Osteoblast (primary cell): Measurements from ENCODE around the gene PDE8B. TPM values are rescaled to one million over a fixed set of nuclear protein-coding genes. Genes with fewer than 3 reads are reported as not detected.

Experiments used
- DNase-seq: peaks from one replicate; pipeline ENCODE4 v3.0.0; 2011; ENCODE audit warnings: low spot score, mixed read lengths; ENCODE audit not compliant: insufficient read length; ENCODE audit errors: missing footprints
- H2AFZ ChIP-seq: 2 replicates; pipeline ENCODE4 v1.6.0; 2011; ENCODE audit warnings: mild to moderate bottlenecking, low read length
- H3K27ac ChIP-seq: 2 replicates; pipeline ENCODE4 v1.5.1; 2011; ENCODE audit warnings: mild to moderate bottlenecking, low read depth, low read length, moderate library complexity
- H3K27me3 ChIP-seq: 2 replicates; pipeline ENCODE4 v1.6.0; 2012; ENCODE audit warnings: mild to moderate bottlenecking, control low read depth, inconsistent platforms, low read length, moderate library complexity; ENCODE audit not compliant: insufficient read depth
- H3K36me3 ChIP-seq: 2 replicates; pipeline ENCODE4 v1.5.1; 2011; ENCODE audit warnings: mild to moderate bottlenecking, low read length, control low read depth, moderate library complexity; ENCODE audit not compliant: insufficient read depth
- H3K4me1 ChIP-seq: 2 replicates; pipeline ENCODE4 v1.5.1; 2011; ENCODE audit warnings: mild to moderate bottlenecking, low read length, control low read depth, moderate library complexity; ENCODE audit not compliant: insufficient read depth
- H3K4me2 ChIP-seq: 2 replicates; pipeline ENCODE4 v1.6.0; 2011; ENCODE audit warnings: mild to moderate bottlenecking, low read length; ENCODE audit not compliant: insufficient read depth
- H3K4me3 ChIP-seq: fragments of 200-600 bp; sonication (generic); 3 replicates; pipeline ENCODE4 v1.5.1; 2012; ENCODE audit warnings: mild to moderate bottlenecking, low read length, inconsistent platforms; ENCODE audit not compliant: insufficient read depth
- H3K79me2 ChIP-seq: 2 replicates; pipeline ENCODE4 v1.6.0; 2012; ENCODE audit warnings: mild to moderate bottlenecking, low read length, control low read depth, inconsistent platforms; ENCODE audit not compliant: insufficient read depth
- H3K9me3 ChIP-seq: 2 replicates; pipeline ENCODE4 v1.5.1; 2011; ENCODE audit warnings: low read depth, low read length, control low read depth
- H4K20me1 ChIP-seq: 2 replicates; pipeline ENCODE4 v1.6.0; 2012; ENCODE audit warnings: mild to moderate bottlenecking, low read length, control low read depth; ENCODE audit not compliant: insufficient read depth
- CTCF ChIP-seq: IDR thresholded peaks from 2 replicates; pipeline ENCODE4 v1.5.1; 2011; ENCODE audit warnings: mild to moderate bottlenecking, low read depth, low read length, moderate library complexity; ENCODE audit errors: extremely low read depth
- total RNA-seq: library from RNA; depleted of rRNA; stranded (reverse); fragments of >200 nt; gene quantifications from 2 replicates; pipeline ENCODE4 v1.2.3, GENCODE V29; 2012

Gene PDE8B
- total RNA-seq, 1 donor = under 0.01 TPM

DNA sequence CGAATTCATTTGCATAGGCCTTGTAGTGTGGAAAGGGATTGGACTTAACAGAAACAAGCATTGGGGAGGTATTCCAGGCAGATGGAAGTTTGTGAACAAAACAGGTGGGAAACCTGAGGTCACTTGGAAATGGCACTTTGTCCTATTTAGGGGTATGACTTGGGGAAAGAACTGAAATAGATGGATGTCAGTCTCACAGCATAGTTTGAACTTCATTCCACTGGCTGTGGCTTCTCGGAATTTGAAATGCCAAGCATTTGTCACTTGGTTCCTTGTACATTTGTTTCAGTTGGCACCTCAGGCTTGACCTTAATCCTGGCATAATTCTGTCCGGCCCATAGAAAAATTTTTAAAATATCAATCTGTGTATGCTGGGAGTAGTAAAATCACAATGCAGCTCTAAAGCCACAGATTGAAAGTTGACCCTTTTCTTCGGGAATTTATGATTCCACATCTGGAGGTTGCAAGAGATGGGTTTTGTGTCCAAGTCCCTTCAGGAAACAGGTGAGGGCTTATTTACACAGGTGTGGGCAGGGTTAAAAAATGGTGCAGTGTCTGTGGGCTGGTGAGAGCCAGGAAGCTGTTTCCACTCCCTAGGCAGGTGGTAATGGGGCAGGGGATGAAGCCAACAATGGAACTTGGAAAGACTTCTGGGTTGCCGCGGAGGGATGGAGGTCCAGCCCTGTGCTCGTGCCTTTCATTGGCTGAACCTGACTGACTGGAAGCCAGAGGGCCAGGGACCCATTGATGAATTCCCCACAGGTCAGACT, 39.2 kb upstream of the PDE8B start:
- TF ChIP-seq CTCF = no peak
- Histone ChIP-seq H4K20me1 (no peaks in the 10 kb centered on the region), H3K27ac (no peak overlapping the region), H2AFZ (no peak overlapping the region), H3K27me3 (peaks cover 22% of the 10 kb centered on the region), H3K9me3 (no peaks in the 10 kb centered on the region), H3K4me3 (no peak overlapping the region), H3K4me2 (no peak overlapping the region), H3K4me1 (peaks cover 21% of the 10 kb centered on the region), H3K79me2 (no peaks in the 10 kb centered on the region), H3K36me3 (no peaks in the 10 kb centered on the region)
- peak; percentile 4 for DNase-seq

GRCh38 chr5:77172713-77173328, 37.7 kb upstream of the PDE8B start:
- Histone ChIP-seq H3K4me2 (no peak overlapping the region), H3K4me3 (no peak overlapping the region), H3K36me3 (no peaks in the 10 kb centered on the region), H2AFZ (no peak overlapping the region), H3K27me3 (peaks cover 34% of the 10 kb centered on the region), H3K27ac (no peak overlapping the region), H4K20me1 (no peaks in the 10 kb centered on the region), H3K4me1 (peaks cover 12% of the 10 kb centered on the region), H3K9me3 (no peaks in the 10 kb centered on the region), H3K79me2 (no peaks in the 10 kb centered on the region)
- no peak for TF ChIP-seq CTCF
- no peak for DNase-seq

DNA sequence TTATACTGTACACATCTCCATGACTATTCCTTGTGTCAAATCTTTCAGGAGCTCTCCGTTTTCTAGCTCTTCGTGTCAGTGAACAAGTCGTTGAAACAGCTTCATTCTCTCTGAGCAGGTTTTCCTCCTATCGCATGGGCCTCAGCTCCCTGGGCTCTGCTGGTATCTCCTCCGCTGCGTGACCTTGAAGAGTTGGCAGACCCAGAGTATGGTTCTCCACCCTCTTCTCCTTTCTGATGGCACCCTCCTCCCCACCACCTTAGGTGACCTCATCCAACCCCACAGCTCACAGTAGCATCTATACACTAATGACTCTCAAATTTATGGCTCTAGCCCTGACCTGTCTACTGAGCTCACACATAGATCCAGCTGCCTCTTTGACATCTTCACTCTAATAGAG, 36.0 kb upstream of the PDE8B start:
- no peak for DNase-seq
- no peaks in the 10 kb centered on the region for H3K9me3 ChIP-seq
- H3K79me2 ChIP-seq = no peaks in the 10 kb centered on the region
- H4K20me1 ChIP-seq = no peaks in the 10 kb centered on the region
- H3K27ac ChIP-seq = no peak overlapping the region
- TF ChIP-seq CTCF = no peak
- peaks cover 51% of the 10 kb centered on the region for H3K27me3 ChIP-seq
- no peak overlapping the region for H3K4me2 ChIP-seq
- no peaks in the 10 kb centered on the region for H3K4me1 ChIP-seq
- H3K36me3 ChIP-seq = no peaks in the 10 kb centered on the region
- no peak overlapping the region for H2AFZ ChIP-seq
- H3K4me3 ChIP-seq = no peak overlapping the region

DNA sequence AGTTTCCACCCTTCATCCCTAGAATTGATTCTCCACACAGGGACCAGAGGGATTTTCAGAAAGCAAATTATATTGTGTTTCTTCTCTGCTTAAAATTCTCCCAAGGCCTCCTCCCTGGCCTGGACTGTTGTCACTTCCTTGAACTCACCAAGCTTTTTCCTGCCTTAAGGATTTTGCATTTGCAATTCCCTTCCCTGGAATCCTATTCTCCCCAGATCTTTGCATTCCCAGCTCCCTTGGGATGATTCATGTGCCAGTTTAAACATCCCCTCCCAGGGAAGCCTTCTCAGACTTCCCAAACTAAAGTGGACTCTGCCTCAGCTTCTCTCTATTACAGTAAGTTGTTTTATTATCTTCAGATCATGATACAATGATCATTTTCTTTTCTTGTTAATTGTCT, 35.2 kb upstream of the PDE8B start:
- no peaks in the 10 kb centered on the region for H3K9me3 ChIP-seq
- no peak for DNase-seq
- H3K4me2 ChIP-seq = no peak overlapping the region
- H3K4me1 ChIP-seq = no peaks in the 10 kb centered on the region
- H3K36me3 ChIP-seq = no peaks in the 10 kb centered on the region
- H3K27ac ChIP-seq = no peak overlapping the region
- no peak for TF ChIP-seq CTCF
- H3K4me3 ChIP-seq = no peak overlapping the region
- no peaks in the 10 kb centered on the region for H4K20me1 ChIP-seq
- no peak overlapping the region for H2AFZ ChIP-seq
- H3K79me2 ChIP-seq = no peaks in the 10 kb centered on the region
- peaks cover 58% of the 10 kb centered on the region for H3K27me3 ChIP-seq
